GM18508 (cell line): ENCODE measurements around the gene TBC1D23.
"Not testable (repeated sequence)": the region's sequence is repeated elsewhere in the genome, so short reads cannot be mapped to it uniquely, and the experiment has no call there.

Experiments
- ATAC-seq: cut with Tn5 transposase; IDR thresholded peaks from one replicate; pipeline ENCODE4 v1.9.1; 2021; ENCODE audit warnings: moderate number of reproducible peaks; ENCODE audit not compliant: insufficient read depth, unreplicated experiment

Gene TBC1D23

GRCh38 chr3:100338911-100339310 is 78.1 kb downstream of the TBC1D23 start:
- ATAC-seq, result no peak

- ATAC-seq, result no peak
Observed at GRCh38 chr3:100339786-100340185, 79.0 kb downstream of the TBC1D23 start.

GRCh38 chr3:100340527-100340926 is 79.7 kb downstream of the TBC1D23 start:
- no peak for ATAC-seq

- ATAC-seq, result no peak
Observed at GRCh38 chr3:100348727-100349126, 87.9 kb downstream of the TBC1D23 start.

GRCh38 chr3:100351770-100352169 is 91.0 kb downstream of the TBC1D23 start:
- ATAC-seq, result not testable (repeated sequence)

GRCh38 chr3:100352296-100353231 is 91.8 kb downstream of the TBC1D23 start:
- no peak for ATAC-seq

GRCh38 chr3:100354850-100355249 is 94.1 kb downstream of the TBC1D23 start:
- ATAC-seq, result no peak

GRCh38 chr3:100358413-100358812 is 97.6 kb downstream of the TBC1D23 start:
- ATAC-seq, result no peak

GRCh38 chr3:100359035-100359434 is 98.2 kb downstream of the TBC1D23 start:
- ATAC-seq, result no peak

GRCh38 chr3:100360757-100361496 is 100.1 kb downstream of the TBC1D23 start:
- no peak for ATAC-seq

- no peak for ATAC-seq
Observed at GRCh38 chr3:100361897-100362296, 101.1 kb downstream of the TBC1D23 start.

- ATAC-seq, result no peak
Observed at GRCh38 chr3:100364421-100364820, 103.6 kb downstream of the TBC1D23 start.

- no peak for ATAC-seq
Observed at GRCh38 chr3:100366424-100366823, 105.6 kb downstream of the TBC1D23 start.

GRCh38 chr3:100368441-100368840 is 107.6 kb downstream of the TBC1D23 start:
- no peak for ATAC-seq

- no peak for ATAC-seq
Observed at GRCh38 chr3:100370756-100371155, 110.0 kb downstream of the TBC1D23 start.

GRCh38 chr3:100374521-100374920 is 113.7 kb downstream of the TBC1D23 start:
- no peak for ATAC-seq
